Activated CD8-positive, alpha-beta T cell treated with anti-CD3 and anti-CD28 coated beads for 36 hours (primary cell): ENCODE measurements around the gene ACER2. TPM values are rescaled to one million over a fixed set of nuclear protein-coding genes. Genes with fewer than 3 reads are reported as not detected.

ENCODE experiments used
- ATAC-seq: fragments of 200-7000 bp; cut with Tn5 transposase; one replicate; pipeline ENCODE4 v1.10.0; 2021; ENCODE audit warnings: mild to moderate bottlenecking, moderate library complexity
- CTCF ChIA-PET: fragments of 350-600 bp; sonication (Branson Sonifier 250); formaldehyde crosslinking; loops from one replicate; lab custom pipeline; 2021; ENCODE audit warnings: antibody characterized with exemption; lab: Charles Lee
- POLR2A ChIA-PET: fragments of 350-600 bp; sonication (Branson Sonifier 250); formaldehyde crosslinking; loops from one replicate; lab custom pipeline; 2021; ENCODE audit warnings: antibody characterized with exemption; lab: Charles Lee
- DNase-seq: peaks from one replicate; pipeline ENCODE4 v3.0.0-alpha.2; 2020
- H3K27ac Mint-ChIP-seq: one replicate; pipeline ENCODE4 v1.8.0; 2021; ENCODE audit warnings: mild to moderate bottlenecking, mixed read lengths
- H3K27me3 Mint-ChIP-seq: one replicate; pipeline ENCODE4 v1.8.0; 2021; ENCODE audit warnings: mixed read lengths
- H3K36me3 Mint-ChIP-seq: one replicate; pipeline ENCODE4 v1.8.0; 2021; ENCODE audit warnings: low read depth, mixed read lengths
- H3K4me1 Mint-ChIP-seq: one replicate; pipeline ENCODE4 v1.8.0; 2021; ENCODE audit warnings: low read depth, mixed read lengths
- H3K4me3 Mint-ChIP-seq: one replicate; pipeline ENCODE4 v1.8.0; 2021; ENCODE audit warnings: mild to moderate bottlenecking, moderate library complexity, mixed read lengths
- H3K9me3 Mint-ChIP-seq: one replicate; pipeline ENCODE4 v1.8.0; 2021; ENCODE audit warnings: mixed read lengths
- CTCF ChIP-seq: fragments of 200-600 bp; IDR thresholded peaks from one replicate; pipeline ENCODE4 v1.8.0; 2022; ENCODE audit warnings: antibody characterized with exemption, mild to moderate bottlenecking
- intact Hi-C: fragments of 100-400 bp; cut with micrococcal nuclease; formaldehyde crosslinking; loops from one replicate; pipeline ENCODE4 v1.10.0; 2022
- total RNA-seq, 2 experiments: library from RNA; stranded (reverse); gene quantifications; one replicate each; pipeline ENCODE4 v1.2.3, GENCODE V29; 2021

Gene ACER2
- total RNA-seq, 2 experiments from 2014 or later: 1.2 to 1.4 TPM

- Mint-ChIP-seq H3K36me3 (no peaks in the 10 kb centered on the region), H3K27ac (no peak overlapping the region), H3K9me3 (peaks cover 2% of the 10 kb centered on the region), H3K27me3 (peaks cover 10% of the 10 kb centered on the region), H3K4me3 (no peak overlapping the region), H3K4me1 (peaks cover 11% of the 10 kb centered on the region)
- ChIA-PET POLR2A (no interaction called here), CTCF (no interaction called here)
- no peak for TF ChIP-seq CTCF
- intact Hi-C loops: no loop called here
- ATAC-seq (no peak), DNase-seq (no peak)
These were observed 89.2 kb downstream of the ACER2 start for GRCh38 chr9:19498015-19498414.

Other genes starting within 250 kb of the ACER2 start
- 10 to 100 TPM; 17.4 to 18.5 TPM for gene DENND4C, start 178.3 kb upstream of the ACER2 start, total RNA-seq
- 1,000 to 10,000 TPM; 3,991 to 4,024 TPM for gene RPS6, start 28.8 kb upstream of the ACER2 start, total RNA-seq